ENCODE results near the gene CFAP65.

CFAP65 gene

DNA sequence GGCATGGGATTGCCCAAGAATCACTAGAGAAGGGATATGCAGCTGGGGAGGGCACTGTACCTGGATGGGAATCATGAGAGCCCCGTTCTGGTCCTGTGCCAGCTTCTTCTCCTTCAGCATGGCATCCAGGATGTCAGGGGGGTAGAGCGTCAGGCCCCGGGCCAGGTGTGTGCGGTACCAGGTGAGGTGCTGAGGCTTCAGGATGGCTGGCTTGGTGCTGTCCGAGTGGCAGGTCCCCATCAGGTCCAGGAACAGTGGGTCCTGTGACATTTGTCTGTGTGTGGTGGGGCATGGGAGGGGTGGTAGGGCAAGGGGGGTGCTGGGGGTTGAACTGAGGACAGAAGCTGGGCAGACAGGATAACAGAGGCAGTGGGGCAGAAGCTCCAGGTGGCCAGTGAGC is 13.2 kb downstream of the CFAP65 start:
- DNase-seq (ENCODE audit: low read depth in 2 of 2), result no peak
- no peak overlapping the region for H3K4me3 ChIP-seq (replicated peaks in 1 of 2; ENCODE audit: low read depth in 2 of 2, low read length in 2 of 2)
- TF ChIP-seq, protein P1, sequence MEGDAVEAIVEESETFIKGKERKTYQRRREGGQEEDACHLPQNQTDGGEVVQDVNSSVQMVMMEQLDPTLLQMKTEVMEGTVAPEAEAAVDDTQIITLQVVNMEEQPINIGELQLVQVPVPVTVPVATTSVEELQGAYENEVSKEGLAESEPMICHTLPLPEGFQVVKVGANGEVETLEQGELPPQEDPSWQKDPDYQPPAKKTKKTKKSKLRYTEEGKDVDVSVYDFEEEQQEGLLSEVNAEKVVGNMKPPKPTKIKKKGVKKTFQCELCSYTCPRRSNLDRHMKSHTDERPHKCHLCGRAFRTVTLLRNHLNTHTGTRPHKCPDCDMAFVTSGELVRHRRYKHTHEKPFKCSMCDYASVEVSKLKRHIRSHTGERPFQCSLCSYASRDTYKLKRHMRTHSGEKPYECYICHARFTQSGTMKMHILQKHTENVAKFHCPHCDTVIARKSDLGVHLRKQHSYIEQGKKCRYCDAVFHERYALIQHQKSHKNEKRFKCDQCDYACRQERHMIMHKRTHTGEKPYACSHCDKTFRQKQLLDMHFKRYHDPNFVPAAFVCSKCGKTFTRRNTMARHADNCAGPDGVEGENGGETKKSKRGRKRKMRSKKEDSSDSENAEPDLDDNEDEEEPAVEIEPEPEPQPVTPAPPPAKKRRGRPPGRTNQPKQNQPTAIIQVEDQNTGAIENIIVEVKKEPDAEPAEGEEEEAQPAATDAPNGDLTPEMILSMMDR (IDR thresholded peaks at IDR 0.05; ENCODE audit: low read depth, low read length), result no peak

DNA sequence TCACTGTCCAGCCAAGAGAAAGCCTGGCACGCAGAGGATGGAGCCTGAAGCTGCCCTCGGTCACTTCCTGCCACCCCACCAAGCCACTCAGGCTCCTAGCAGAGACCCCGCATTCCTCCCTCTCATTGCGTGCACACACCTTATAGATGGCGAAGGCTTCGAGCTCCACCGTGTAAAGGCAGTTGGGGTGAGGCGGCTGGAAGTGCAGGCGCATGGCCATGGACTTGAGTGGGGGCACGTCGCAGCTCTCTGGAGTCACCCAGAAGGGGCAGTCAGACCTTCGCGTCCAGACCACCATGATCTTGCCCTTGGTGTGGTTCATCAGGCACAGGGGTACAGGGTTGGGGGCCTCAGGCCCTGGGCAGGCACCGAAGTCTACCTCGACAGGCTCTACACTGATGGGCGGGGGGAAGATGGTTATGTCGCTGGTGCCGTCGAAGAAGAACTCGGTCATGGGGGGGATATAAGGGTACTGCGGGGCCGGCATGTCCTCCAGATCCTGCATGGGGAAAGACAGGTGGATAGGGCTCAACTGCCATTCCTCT is 13.7 kb downstream of the CFAP65 start:
- no peak overlapping the region for H3K4me3 ChIP-seq (replicated peaks in 1 of 2; ENCODE audit: low read depth in 2 of 2, low read length in 2 of 2)
- no peak for DNase-seq (ENCODE audit: low read depth in 2 of 2)
- TF ChIP-seq, protein P1 (IDR thresholded peaks at IDR 0.05; ENCODE audit: low read depth, low read length), result no peak

DNA sequence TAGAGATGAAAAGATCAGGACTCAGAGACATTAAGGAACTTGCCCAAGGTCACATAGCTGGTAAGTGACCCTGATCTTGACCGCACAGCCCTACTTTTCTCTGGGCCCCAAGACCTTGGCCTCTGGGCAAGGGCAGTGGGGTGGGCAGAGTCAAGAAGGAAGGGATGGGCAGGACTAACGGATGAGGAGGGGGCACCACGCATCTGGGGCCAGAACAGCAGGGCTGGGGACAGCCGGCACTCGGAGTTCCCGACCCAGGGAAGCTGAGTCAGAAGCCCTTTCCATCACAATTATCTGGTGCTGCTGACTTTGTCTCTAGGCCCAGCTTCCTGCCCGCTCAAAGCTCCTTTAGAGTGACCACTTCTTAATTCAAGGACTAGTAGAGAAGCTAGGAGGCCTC is 14.4 kb downstream of the CFAP65 start:
- H3K4me3 ChIP-seq (replicated peaks in 1 of 2; ENCODE audit: low read depth in 2 of 2, low read length in 2 of 2), result no peak overlapping the region
- TF ChIP-seq, protein P1 (IDR thresholded peaks at IDR 0.05; ENCODE audit: low read depth, low read length), result no peak
- DNase-seq (ENCODE audit: low read depth in 2 of 2), result no peak

DNA sequence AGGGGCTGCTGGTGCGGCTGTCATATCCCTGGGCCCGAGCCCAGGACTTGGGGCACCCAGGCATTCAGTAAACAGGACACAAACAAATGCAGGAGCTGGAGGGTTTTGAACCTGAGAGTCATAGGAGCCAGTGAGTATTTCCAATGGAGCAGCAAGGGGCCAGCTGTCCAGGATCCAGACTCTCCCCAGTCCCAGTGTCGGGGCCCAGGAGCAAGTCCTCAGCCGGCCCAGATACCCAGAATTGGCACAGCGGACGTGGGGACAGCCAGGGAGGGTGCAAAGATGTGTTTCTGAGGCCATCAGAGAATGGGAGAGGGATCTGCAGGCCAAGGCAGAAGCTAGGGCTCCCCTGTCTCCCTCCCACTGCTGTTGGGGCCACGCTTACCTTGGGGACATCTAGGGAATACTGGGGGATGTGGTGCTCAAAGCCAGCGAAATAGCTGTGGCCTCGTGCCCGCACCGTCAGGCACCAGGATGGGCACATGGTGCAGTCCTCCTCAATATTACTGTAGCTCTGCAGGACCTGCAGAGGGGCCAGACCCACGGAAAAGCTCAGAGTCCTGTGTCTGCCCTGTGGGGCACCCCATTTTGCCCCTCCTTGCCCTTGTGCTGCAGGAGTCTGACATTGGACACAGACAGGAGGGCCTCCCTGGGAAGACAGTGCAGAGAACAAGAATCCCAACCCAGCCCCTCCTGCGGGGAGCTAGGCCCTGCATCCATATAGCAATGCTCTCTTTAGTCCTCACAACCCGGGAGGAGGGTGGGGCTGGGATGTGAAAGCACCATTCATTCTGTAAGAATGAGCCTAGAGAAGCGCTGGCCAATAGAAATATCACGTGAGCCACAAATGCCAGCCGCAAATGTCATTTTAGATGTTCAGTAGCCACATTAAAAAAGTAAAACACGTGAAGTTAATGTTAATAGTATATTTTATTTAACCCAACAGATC is 15.4 kb downstream of the CFAP65 start:
- H3K4me3 ChIP-seq (replicated peaks in 1 of 2; ENCODE audit: low read depth in 2 of 2, low read length in 2 of 2), result no peak overlapping the region
- DNase-seq (ENCODE audit: low read depth in 2 of 2), result no peak
- TF ChIP-seq, protein P1 (IDR thresholded peaks at IDR 0.05; ENCODE audit: low read depth, low read length), result no peak

DNA sequence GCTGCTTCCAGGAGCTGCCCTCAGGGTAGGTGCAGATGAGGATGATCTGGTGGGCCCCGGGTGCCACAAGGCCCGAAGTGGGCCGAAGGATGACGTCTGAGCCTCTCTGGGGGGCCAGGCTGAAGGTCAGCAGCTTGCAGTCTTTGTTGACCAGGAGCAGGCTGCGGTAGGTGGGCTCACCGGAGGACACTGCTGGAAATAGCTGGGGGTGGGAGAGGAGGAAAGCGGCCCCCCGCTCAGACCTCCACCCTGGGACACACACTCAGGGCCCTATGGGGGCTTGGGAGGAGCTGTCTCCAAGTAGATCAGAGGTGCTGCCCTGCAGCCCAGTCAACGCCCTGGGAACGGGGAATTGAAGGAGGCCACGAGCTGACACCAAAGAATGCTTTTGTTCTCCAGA is 17.3 kb downstream of the CFAP65 start:
- TF ChIP-seq, protein P1 (IDR thresholded peaks at IDR 0.05; ENCODE audit: low read depth, low read length), result no peak
- DNase-seq (ENCODE audit: low read depth in 2 of 2), result no peak
- no peak overlapping the region for H3K4me3 ChIP-seq (replicated peaks in 1 of 2; ENCODE audit: low read depth in 2 of 2, low read length in 2 of 2)

DNA sequence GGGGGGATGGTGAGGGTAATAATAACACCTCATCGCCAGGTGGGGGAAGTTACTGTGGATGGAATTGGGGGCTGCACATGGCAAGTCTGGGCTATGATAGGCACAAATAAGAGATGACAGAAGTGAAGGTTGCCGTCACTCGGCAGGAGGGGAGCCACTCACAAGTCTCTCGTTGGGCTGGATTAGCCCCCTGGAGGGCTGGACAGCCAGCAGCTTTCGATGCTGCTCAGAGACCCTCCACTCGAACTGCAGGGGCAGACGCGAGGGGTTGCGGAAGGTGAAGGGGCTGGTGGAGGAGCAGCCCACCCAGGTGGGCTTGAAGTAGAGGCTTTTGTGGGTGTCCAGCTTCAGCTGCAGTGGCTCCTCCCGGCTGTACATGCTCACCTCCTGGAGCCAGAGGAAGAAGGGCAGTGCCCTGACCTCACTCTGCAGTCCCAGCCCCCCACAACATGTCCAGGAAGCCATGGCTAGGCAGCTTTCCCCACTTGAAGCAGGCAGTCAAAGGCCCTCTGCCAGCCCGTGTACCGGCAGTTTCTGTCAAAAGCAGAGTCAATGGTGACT is 18.2 kb downstream of the CFAP65 start:
- no peak for DNase-seq (ENCODE audit: low read depth in 2 of 2)
- no peak overlapping the region for H3K4me3 ChIP-seq (replicated peaks in 1 of 2; ENCODE audit: low read depth in 2 of 2, low read length in 2 of 2)
- TF ChIP-seq, protein P1 (IDR thresholded peaks at IDR 0.05; ENCODE audit: low read depth, low read length), result no peak
